Measurements from ENCODE around the gene INPP5A. TPM values are rescaled to one million over a fixed set of nuclear protein-coding genes. Genes with fewer than 3 reads are reported as not detected.

INPP5A gene
- total RNA-seq, 1 experiment from 2014 or later: 14.7 TPM

DNA sequence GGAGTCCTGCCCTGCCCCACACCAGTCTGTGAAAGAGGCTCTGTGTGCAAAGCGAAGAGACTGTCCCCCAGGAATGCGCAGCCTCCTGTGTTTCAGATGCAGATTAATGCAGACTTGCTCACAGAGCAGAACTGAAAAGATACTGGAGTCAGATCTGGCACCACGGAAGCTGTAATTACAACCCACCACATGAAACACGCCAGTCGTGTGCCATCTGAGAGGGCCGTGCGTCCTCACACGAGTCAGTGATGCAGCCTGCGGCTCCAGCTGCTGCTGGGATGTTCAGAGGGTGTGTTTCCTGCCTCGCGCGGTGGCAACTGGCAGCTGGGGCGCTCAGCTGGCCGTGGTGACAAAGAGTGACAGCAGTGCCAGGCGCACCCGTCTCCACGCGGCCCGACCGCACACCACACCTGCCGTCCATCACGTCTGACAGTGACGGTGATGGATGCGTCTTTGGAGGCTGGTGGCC, 198.4 kb downstream of the INPP5A start:
- ChIA-PET CTCF (no interaction called here), POLR2A (no interaction called here)
- no TSS peak for BruUV-seq (replicated peaks)
- DNase-seq (ENCODE audit: unreplicated experiment): no peak
- H3K27me3 Mint-ChIP-seq (ENCODE audit: insufficient read depth, unreplicated experiment): no peaks in the 10 kb centered on the region
- intact Hi-C loops (cut with micrococcal nuclease): no loop called here
- TF ChIP-seq, protein P1, sequence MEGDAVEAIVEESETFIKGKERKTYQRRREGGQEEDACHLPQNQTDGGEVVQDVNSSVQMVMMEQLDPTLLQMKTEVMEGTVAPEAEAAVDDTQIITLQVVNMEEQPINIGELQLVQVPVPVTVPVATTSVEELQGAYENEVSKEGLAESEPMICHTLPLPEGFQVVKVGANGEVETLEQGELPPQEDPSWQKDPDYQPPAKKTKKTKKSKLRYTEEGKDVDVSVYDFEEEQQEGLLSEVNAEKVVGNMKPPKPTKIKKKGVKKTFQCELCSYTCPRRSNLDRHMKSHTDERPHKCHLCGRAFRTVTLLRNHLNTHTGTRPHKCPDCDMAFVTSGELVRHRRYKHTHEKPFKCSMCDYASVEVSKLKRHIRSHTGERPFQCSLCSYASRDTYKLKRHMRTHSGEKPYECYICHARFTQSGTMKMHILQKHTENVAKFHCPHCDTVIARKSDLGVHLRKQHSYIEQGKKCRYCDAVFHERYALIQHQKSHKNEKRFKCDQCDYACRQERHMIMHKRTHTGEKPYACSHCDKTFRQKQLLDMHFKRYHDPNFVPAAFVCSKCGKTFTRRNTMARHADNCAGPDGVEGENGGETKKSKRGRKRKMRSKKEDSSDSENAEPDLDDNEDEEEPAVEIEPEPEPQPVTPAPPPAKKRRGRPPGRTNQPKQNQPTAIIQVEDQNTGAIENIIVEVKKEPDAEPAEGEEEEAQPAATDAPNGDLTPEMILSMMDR (IDR thresholded peaks at IDR 0.05; ENCODE audit: unreplicated experiment): no peak
- no peaks in the 10 kb centered on the region for H3K4me1 Mint-ChIP-seq (ENCODE audit: insufficient read depth, unreplicated experiment)
- no peaks in the 10 kb centered on the region for H3K9me3 Mint-ChIP-seq (ENCODE audit: unreplicated experiment)
- H3K36me3 Mint-ChIP-seq (ENCODE audit: insufficient read depth, unreplicated experiment): peaks cover 21% of the 10 kb centered on the region
- no peak overlapping the region for H3K4me3 Mint-ChIP-seq (ENCODE audit: unreplicated experiment)
- no peak overlapping the region for H3K27ac Mint-ChIP-seq (ENCODE audit: low read depth, unreplicated experiment)

- Mint-ChIP-seq H3K27ac (ENCODE audit: low read depth, unreplicated experiment) (no peak overlapping the region), H3K36me3 (ENCODE audit: insufficient read depth, unreplicated experiment) (peaks cover 21% of the 10 kb centered on the region), H3K9me3 (ENCODE audit: unreplicated experiment) (no peaks in the 10 kb centered on the region), H3K4me3 (ENCODE audit: unreplicated experiment) (no peak overlapping the region), H3K4me1 (ENCODE audit: insufficient read depth, unreplicated experiment) (no peaks in the 10 kb centered on the region), H3K27me3 (ENCODE audit: insufficient read depth, unreplicated experiment) (no peaks in the 10 kb centered on the region)
- ChIA-PET CTCF (no interaction called here), POLR2A (no interaction called here)
- no peak for DNase-seq (ENCODE audit: unreplicated experiment)
- intact Hi-C loops (cut with micrococcal nuclease): no loop called here
- BruUV-seq (replicated peaks): no TSS peak
- TF ChIP-seq, protein P1 (IDR thresholded peaks at IDR 0.05; ENCODE audit: unreplicated experiment): no peak
Measured at GRCh38 chr10:132737390-132738048, 199.9 kb downstream of the INPP5A start.

- no peaks in the 10 kb centered on the region for H3K4me1 Mint-ChIP-seq (ENCODE audit: insufficient read depth, unreplicated experiment)
- no peak for DNase-seq (ENCODE audit: unreplicated experiment)
- H3K9me3 Mint-ChIP-seq (ENCODE audit: unreplicated experiment): no peaks in the 10 kb centered on the region
- no peak overlapping the region for H3K4me3 Mint-ChIP-seq (ENCODE audit: unreplicated experiment)
- no peak overlapping the region for H3K27ac Mint-ChIP-seq (ENCODE audit: low read depth, unreplicated experiment)
- POLR2A ChIA-PET: interaction anchor here (0.7 kb wide), 1 partner anchor 401 kb away, joined by 3 read pairs; no protein-coding TSS in a partner anchor
- intact Hi-C loops (cut with micrococcal nuclease): no loop called here
- H3K36me3 Mint-ChIP-seq (ENCODE audit: insufficient read depth, unreplicated experiment): peaks cover 15% of the 10 kb centered on the region
- TF ChIP-seq, protein P1 (IDR thresholded peaks at IDR 0.05; ENCODE audit: unreplicated experiment): no peak
- H3K27me3 Mint-ChIP-seq (ENCODE audit: insufficient read depth, unreplicated experiment): no peaks in the 10 kb centered on the region
- CTCF ChIA-PET: no interaction called here
- no TSS peak for BruUV-seq (replicated peaks)
Measured at GRCh38 chr10:132738454-132739224, 201.1 kb downstream of the INPP5A start.

DNA sequence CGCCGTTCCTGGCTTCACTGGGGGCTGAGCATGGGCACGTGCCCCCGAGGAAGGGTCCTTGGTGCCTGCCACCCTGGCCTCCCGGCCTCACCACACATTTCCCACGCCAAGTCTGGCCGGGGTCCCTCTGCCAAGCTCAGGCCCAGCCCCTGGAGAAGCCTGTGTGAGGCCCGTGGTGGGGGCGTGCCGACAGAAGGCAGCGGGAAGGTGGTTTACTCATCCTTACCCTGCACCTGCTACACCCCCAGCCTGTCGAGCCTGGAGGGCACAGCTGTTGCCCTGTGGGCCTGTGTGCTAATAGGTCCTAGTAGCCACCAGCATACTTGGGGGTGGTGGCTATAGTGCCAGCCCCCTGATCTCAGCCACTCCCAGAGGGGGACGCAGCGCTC, 201.6 kb downstream of the INPP5A start:
- peaks cover 15% of the 10 kb centered on the region for H3K36me3 Mint-ChIP-seq (ENCODE audit: insufficient read depth, unreplicated experiment)
- BruUV-seq (replicated peaks): no TSS peak

More for the DNA sequence above, 201.6 kb downstream of the INPP5A start:
- Mint-ChIP-seq H3K9me3 (ENCODE audit: unreplicated experiment) (no peaks in the 10 kb centered on the region), H3K27ac (ENCODE audit: low read depth, unreplicated experiment) (no peak overlapping the region), H3K4me1 (ENCODE audit: insufficient read depth, unreplicated experiment) (no peaks in the 10 kb centered on the region), H3K4me3 (ENCODE audit: unreplicated experiment) (no peak overlapping the region), H3K27me3 (ENCODE audit: insufficient read depth, unreplicated experiment) (no peaks in the 10 kb centered on the region)
- no peak for DNase-seq (ENCODE audit: unreplicated experiment)
- intact Hi-C loops (cut with micrococcal nuclease): no loop called here
- POLR2A ChIA-PET: interaction anchor here (0.7 kb wide), 1 partner anchor 400 kb away, joined by 3 read pairs; no protein-coding TSS in a partner anchor
- CTCF ChIA-PET: no interaction called here
- TF ChIP-seq, protein P1 (IDR thresholded peaks at IDR 0.05; ENCODE audit: unreplicated experiment): no peak
